GM19455 (cell line): ENCODE data around the gene NONO.
A peak's percentile ranks its signal among the peaks of the same experiment; 100 is the strongest.
"Not testable (repeated sequence)": the region's sequence is repeated elsewhere in the genome, so short reads cannot be mapped to it uniquely, and the experiment has no call there.

Source experiments
- ATAC-seq: cut with Tn5 transposase; IDR thresholded peaks from one replicate; pipeline ENCODE4 v1.9.1; 2021; ENCODE audit not compliant: unreplicated experiment

NONO gene

DNA sequence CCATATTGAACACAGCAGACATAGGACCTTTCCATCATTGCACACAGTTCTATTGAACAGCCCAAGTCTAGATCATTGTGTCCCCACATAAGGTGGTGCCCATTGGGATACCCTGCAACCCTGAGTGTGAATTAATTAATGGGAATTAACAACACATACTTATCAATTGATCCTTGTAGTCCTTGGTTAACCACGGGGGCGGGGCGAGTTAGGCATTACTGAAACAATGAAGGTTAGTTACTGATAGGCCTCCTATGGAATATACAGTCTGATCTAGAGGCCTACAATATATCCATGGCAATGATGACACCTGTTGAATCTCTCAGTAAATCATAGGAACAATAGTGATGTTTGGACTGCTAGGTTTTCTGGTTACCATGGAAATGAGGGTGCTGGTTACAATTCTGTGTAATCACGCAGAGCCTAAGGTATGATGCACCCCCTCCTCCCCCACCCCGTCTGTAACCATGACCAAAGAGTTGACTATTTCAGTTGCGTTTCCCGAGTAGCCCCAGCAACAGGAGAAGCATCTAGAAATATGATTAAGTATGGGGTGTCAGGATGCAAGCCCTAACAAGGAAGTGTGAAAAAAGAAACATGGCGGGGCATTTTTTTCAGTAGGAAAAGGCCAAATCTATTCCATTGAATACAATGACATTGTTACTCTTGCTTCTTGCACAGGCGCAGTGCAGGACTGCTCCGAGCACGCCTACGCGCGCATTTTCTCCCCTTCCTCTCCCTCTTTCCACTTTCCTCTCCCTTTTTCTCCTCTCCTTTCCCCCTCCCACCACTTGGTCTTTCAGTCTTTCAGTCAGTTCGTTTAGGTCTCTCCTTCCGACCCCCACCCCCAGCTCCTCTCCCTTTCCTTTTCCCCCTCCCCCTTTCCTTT, 677 bp upstream of the NONO start:
- ATAC-seq, result peak; percentile 40

- ATAC-seq, result no peak
Measured at GRCh38 chrX:71285929-71286328, 2.5 kb downstream of the NONO start.

DNA sequence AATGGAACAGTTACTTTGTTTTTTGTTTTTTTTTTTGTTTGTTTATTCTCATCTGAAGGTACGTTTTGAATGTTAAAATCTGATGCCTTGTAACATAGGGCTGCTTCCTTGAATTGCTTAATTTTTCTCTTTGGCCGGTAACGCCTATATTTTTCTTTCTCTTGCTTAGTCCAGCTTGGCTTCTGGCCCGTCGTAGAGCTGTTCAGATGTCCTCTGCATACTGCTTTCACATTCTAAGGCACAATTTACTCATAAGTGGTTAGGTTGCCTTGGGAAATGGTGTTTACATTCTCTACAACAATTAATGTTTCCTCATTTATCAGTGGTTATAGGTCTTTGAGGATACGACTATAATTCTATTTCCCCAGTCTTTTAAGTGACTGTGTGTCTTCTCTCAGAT, 7.9 kb downstream of the NONO start:
- no peak for ATAC-seq

DNA sequence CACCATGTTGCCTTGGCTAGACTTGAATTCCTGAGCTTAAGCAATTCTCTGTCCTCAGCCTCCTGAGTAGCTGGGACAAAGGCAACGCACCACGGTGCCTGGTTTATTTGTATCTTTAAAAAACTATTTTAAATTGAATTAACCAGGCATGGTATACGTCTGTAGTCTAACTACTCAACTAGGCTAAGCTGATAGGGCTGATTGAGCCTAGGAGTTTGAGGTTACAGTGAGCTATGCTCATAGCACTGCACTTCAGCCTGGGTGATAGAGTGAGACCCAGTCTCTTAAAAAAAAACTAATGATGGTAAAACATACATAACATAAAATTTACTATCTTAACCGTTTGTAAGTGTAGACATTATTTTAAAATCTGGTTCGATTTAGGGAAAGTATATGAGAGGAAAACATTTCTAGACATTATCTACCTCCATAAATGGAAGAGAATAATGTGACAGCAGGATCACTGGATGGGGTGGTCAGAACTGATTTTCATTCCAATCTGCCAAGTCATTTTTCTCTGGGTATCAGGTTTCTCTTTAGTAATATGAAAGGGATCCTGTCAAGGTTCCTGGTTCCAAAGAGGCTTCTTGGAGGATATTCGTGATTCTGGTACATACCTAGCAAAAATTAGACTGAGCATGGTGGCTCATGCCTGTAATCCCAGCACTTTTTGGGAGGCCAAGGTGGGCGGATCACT, 9.4 kb downstream of the NONO start:
- no peak for ATAC-seq

GRCh38 chrX:71296806-71297205, 13.4 kb downstream of the NONO start:
- no peak for ATAC-seq

DNA sequence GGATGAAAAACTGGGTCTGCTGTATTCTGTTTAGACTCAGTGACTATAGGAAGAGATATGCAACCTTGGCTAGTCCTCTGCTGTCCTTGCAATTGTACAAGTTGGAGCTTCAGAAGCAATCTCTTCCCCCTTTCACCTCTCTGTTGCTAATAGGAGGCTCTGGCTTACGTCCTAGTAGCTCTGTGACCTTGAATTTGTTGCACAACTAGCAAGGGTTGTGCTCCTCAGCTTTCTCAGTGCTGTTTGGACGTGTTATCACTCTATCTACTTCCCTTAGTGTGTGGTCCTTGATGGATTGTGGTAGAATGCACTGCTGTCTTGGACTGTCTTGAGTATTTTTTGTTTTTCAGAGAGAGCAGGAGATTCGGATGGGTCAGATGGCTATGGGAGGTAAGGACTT, 14.7 kb downstream of the NONO start:
- ATAC-seq, result no peak

DNA sequence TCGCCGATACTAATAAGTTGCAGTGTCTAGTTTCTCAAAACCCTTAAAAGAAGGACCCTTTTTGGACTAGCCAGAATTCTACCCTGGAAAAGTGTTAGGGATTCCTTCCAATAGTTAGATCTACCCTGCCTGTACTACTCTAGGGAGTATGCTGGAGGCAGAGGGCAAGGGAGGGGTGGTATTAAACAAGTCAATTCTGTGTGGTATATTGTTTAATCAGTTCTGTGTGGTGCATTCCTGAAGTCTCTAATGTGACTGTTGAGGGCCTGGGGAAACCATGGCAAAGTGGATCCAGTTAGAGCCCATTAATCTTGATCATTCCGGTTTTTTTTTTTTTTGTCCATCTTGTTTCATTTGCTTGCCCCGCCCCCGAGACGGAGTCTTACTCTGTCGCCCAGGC, 16.6 kb downstream of the NONO start:
- ATAC-seq, result not testable (repeated sequence)

DNA sequence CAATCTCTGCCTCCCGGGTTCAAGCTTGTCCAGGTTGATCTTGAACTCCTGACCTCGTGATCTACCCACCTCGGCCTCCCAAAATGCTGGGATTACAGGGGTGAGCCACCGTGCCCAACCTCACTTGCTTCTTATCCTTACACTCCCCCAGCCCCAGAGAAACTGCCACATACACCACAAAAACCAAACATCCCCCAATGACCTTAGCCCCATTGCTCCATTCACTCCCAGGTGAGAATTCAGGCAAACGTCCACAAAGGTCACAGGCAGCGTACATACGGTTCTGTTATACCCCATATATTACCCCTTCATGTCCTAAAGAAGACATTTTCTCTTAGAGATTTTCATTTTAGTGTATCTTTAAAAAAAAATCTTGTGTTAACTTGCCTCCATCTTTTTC, 17.1 kb downstream of the NONO start:
- not testable (repeated sequence) for ATAC-seq

GRCh38 chrX:71301195-71301924, 17.9 kb downstream of the NONO start, which contains the start of gene ITGB1BP2:
Gene ITGB1BP2 (plus strand): TSS chrX:71301750. CDS start chrX:71301807, 57 bp downstream.
- no peak for ATAC-seq

- ATAC-seq, result no peak
Measured at GRCh38 chrX:71302461-71303213, 19.2 kb downstream of the NONO start.

DNA sequence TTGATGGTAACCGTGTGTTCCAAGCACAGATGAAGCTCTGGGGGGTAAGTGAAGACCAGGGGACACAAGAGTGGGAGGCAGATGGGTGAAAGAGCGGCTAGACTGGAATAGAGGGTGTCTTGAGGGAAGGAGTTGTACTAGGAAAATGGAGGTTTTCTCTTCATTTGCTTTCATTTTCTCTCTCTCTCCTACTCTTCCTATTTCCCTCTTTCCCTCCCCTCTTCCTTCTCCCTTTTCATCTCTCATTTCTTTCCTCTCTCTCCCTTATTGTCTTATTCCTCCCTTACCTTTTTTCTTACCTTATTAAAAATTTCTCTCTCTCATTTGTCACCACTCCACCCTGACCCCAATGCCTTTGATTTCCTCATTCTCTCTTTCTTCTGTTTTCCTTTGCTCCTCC, 21.1 kb downstream of the NONO start:
- no peak for ATAC-seq

GRCh38 chrX:71315917-71316316, 32.5 kb downstream of the NONO start:
- ATAC-seq, result no peak

- ATAC-seq, result not testable (repeated sequence)
Measured at GRCh38 chrX:71316959-71317358, 33.5 kb downstream of the NONO start.

DNA sequence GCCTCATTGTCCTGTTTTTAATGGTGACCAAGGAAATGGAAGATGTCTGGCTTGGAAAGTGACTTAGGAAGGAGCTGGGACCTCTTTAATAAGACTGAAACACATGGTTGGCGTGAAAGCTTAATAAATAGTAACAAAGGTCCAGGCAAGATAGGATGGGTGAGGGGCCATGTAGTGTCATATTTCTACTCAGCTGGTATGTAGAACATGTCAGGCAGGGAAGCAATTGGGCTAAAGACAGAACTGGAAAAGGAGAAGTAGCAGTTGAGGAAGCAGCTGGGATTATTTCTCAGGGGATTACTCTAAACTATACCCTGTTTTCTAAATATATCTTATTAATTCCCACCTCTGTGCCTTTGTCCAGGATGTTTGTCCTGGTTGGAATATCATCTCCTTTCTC, 36.7 kb downstream of the NONO start:
- no peak for ATAC-seq

DNA sequence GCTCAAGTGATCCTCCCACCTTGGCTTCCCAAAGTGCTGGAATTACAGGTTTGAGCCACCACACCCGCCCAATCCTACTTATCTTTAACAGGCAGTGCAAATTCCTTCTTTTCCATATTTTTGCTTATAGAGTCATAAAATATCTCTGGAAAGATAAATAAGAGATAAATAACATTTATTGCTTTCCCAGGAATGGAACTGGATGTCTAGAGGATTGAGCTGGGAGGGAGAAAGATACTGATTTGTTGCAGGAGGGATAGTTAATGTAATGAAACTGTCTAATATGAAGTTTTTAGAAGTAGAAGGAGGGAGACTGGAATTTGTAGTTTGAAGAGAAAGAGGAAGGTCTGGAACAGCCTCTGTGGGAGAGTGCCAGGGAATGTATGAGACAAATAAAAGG, 38.3 kb downstream of the NONO start:
- no peak for ATAC-seq

- ATAC-seq, result not testable (repeated sequence)
Measured at GRCh38 chrX:71324452-71324851, 41.0 kb downstream of the NONO start.

GRCh38 chrX:71326394-71326793, 43.0 kb downstream of the NONO start:
- no peak for ATAC-seq

- not testable (repeated sequence) for ATAC-seq
Measured at GRCh38 chrX:71349151-71349665, 65.8 kb downstream of the NONO start.

DNA sequence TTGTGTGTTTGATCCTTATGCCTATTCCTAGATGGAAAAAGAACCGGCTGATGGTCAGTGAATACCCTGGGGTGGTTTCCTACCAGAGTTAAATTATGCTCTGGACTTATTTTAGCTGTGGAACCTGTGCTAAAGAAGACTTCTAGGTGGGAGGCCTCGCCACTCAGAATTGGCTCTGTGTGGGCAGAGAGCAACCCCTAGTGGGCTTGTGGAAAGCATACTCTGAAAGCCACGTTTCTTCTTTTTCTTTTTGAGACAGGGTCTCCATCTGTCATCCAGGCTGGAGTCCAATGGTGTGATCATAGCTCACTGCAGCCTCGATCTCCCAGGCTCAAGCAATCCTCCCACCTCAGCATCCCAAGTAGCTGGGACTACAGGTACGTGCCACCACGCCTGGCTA, 66.4 kb downstream of the NONO start:
- not testable (repeated sequence) for ATAC-seq
